GM12874 (cell line): ENCODE results near the gene ITGB3.

ENCODE experiments used
- TF ChIP-seq, protein P1 (sequence below): IDR thresholded peaks from 2 replicates; pipeline ENCODE4 v1.5.1; 2011; ENCODE audit warnings: low read depth, mild to moderate bottlenecking, control low read depth, low read length, moderate library complexity; ENCODE audit not compliant: insufficient read depth

Gene ITGB3

DNA sequence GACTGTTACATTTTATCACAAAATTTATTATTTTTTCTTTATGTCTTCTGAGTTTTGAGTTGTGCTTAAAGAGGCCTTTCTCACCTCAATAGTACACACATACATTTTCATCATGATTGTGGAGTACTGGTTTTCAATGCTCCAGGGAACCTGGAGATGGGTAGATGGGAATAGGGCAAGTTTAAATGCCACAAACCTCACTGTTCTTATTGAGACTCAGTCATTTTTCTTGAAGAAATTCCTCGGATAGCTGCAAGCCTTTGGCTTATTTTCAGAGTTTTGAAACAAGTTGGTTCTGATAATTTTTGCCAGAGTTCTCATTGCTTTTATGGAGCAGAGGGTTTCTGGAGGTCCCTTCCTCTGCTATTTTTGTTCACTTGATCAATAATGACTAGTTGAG, 105.0 kb downstream of the ITGB3 start:
- TF ChIP-seq, protein P1, sequence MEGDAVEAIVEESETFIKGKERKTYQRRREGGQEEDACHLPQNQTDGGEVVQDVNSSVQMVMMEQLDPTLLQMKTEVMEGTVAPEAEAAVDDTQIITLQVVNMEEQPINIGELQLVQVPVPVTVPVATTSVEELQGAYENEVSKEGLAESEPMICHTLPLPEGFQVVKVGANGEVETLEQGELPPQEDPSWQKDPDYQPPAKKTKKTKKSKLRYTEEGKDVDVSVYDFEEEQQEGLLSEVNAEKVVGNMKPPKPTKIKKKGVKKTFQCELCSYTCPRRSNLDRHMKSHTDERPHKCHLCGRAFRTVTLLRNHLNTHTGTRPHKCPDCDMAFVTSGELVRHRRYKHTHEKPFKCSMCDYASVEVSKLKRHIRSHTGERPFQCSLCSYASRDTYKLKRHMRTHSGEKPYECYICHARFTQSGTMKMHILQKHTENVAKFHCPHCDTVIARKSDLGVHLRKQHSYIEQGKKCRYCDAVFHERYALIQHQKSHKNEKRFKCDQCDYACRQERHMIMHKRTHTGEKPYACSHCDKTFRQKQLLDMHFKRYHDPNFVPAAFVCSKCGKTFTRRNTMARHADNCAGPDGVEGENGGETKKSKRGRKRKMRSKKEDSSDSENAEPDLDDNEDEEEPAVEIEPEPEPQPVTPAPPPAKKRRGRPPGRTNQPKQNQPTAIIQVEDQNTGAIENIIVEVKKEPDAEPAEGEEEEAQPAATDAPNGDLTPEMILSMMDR, result no peak
